Thyroid gland (tissue), 4 donors: Measurements from ENCODE around the gene POLR2M.

Source experiments
- POLR2A ChIP-seq, 2 donors: fragments of 450-650 bp; IDR thresholded peaks; one replicate each; pipeline ENCODE4 v1.6.1; 2017; ENCODE audit warnings: antibody characterized with exemption in 2 of 2, mild to moderate bottlenecking in 2 of 2, moderate library complexity in 1 of 2
- TF ChIP-seq, protein P1 (sequence below), 6 experiments: fragments of 200-600 bp in 3 of 6; fragments of 450-650 bp in 3 of 6; sonication (generic) in 3 of 6; IDR thresholded peaks; one replicate each; pipeline ENCODE4 v1.5.1; 2016 to 2019; ENCODE audit warnings: antibody characterized with exemption in 6 of 6, mild to moderate bottlenecking in 2 of 6, inconsistent platforms in 1 of 6, moderate library complexity in 1 of 6

DNA sequence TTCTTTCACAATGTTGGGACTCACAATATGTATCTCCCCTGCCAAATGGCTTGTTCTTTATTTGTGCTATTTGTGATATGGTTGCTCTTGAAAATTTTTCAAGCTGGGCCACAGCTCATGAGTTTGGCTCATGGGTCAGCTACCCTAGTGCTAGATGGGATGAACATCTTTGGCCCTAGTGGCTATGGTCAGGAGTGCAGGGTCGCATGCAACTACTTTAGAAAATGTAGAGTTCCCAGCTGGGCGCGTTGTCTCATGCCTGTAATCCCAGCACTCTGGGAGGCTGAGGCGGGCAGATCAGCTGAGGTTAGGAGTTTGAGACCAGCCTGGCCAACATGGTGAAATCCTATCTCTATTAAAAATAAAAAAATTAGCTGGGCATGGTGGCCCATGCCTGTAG lies 55.8 kb downstream of the POLR2M start:
- TF ChIP-seq, protein P1, sequence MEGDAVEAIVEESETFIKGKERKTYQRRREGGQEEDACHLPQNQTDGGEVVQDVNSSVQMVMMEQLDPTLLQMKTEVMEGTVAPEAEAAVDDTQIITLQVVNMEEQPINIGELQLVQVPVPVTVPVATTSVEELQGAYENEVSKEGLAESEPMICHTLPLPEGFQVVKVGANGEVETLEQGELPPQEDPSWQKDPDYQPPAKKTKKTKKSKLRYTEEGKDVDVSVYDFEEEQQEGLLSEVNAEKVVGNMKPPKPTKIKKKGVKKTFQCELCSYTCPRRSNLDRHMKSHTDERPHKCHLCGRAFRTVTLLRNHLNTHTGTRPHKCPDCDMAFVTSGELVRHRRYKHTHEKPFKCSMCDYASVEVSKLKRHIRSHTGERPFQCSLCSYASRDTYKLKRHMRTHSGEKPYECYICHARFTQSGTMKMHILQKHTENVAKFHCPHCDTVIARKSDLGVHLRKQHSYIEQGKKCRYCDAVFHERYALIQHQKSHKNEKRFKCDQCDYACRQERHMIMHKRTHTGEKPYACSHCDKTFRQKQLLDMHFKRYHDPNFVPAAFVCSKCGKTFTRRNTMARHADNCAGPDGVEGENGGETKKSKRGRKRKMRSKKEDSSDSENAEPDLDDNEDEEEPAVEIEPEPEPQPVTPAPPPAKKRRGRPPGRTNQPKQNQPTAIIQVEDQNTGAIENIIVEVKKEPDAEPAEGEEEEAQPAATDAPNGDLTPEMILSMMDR (IDR thresholded peaks at IDR 0.05), result no peak
- TF ChIP-seq POLR2A (IDR thresholded peaks at IDR 0.05), result no peak
